ENCODE results near the gene CACFD1. TPM values are rescaled to one million over a fixed set of nuclear protein-coding genes. Genes with fewer than 3 reads are reported as not detected.

Gene CACFD1
- total and polyA plus RNA-seq, 2 of the 13 experiments (the other 11 are each of a cell fraction or from before 2014, with no cell fraction given), result 13.8 to 14.6 TPM

DNA sequence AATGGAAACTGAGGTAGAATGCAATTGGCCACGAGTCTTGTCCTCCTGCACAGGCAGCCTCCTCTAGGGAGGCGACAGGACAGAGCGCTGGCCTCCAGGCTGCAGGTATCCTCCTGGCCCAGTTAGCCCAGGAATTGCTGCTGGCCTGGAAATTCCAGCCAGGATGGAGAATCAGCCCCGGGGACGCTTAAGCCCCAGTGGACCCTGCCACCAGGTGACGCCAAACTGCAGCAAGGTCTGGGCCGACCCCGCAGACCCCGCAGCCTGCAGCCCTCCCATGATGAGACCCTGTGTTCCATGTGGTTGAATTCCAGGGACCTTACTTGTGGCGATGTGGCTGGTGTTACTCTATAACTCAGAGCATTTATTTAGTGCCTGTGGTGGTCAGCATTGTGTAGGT, 7.3 kb downstream of the CACFD1 start:
- Histone ChIP-seq H3K36me3 (replicated peaks in 1 of 2; ENCODE audit: control insufficient read depth in 1 of 2, insufficient read depth in 2 of 2, low read length in 2 of 2) (peaks cover 9 to 14% of the 10 kb centered on the region in 2 experiments; a peak in 3 of 5 replicates), H4K20me1 (ENCODE audit: insufficient read depth, low read length) (no peaks in the 10 kb centered on the region; the same call in 1 of the 2 replicates), H3K4me1 (ENCODE audit: insufficient read depth, low read length) (peaks cover 19% of the 10 kb centered on the region), H3K9ac (ENCODE audit: insufficient read depth, low read depth, low read length) (no peak overlapping the region), H3K27ac (ENCODE audit: extremely low read length, insufficient read depth, low read length) (no peak overlapping the region), H3K9me3 (ENCODE audit: low read length) (no peaks in the 10 kb centered on the region), H3K27me3 (ENCODE audit: control insufficient read depth in 1 of 2, insufficient read depth in 2 of 2, low read length in 2 of 2) (no peaks in the 10 kb centered on the region), H3K4me3 (replicated peaks in 1 of 3; ENCODE audit: insufficient read depth in 1 of 3, low read depth in 2 of 3, low read length in 3 of 3) (no peak overlapping the region), H3K4me2 (ENCODE audit: low read depth, low read length) (no peak overlapping the region), H2AFZ (ENCODE audit: low read length) (no peak overlapping the region), H3K79me2 (ENCODE audit: insufficient read depth, low read length) (peaks cover 1% of the 10 kb centered on the region)
- no TSS peak for BruUV-seq (replicated peaks)
- no peak for ATAC-seq
- ChIA-PET CTCF (ENCODE audit: low intra/inter-chr PET ratio, low total read pairs) (no interaction called here), POLR2A (no interaction called here)
- peak; percentile 27 for TF ChIP-seq RBM22 (optimal IDR thresholded peaks at IDR 0.05; ENCODE audit: low read length)
- TF ChIP-seq, protein P1, sequence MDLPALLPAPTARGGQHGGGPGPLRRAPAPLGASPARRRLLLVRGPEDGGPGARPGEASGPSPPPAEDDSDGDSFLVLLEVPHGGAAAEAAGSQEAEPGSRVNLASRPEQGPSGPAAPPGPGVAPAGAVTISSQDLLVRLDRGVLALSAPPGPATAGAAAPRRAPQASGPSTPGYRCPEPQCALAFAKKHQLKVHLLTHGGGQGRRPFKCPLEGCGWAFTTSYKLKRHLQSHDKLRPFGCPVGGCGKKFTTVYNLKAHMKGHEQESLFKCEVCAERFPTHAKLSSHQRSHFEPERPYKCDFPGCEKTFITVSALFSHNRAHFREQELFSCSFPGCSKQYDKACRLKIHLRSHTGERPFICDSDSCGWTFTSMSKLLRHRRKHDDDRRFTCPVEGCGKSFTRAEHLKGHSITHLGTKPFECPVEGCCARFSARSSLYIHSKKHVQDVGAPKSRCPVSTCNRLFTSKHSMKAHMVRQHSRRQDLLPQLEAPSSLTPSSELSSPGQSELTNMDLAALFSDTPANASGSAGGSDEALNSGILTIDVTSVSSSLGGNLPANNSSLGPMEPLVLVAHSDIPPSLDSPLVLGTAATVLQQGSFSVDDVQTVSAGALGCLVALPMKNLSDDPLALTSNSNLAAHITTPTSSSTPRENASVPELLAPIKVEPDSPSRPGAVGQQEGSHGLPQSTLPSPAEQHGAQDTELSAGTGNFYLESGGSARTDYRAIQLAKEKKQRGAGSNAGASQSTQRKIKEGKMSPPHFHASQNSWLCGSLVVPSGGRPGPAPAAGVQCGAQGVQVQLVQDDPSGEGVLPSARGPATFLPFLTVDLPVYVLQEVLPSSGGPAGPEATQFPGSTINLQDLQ (CRISPR knock-in tag; IDR thresholded peaks at IDR 0.05), result no peak
- TF ChIP-seq, protein P2, sequence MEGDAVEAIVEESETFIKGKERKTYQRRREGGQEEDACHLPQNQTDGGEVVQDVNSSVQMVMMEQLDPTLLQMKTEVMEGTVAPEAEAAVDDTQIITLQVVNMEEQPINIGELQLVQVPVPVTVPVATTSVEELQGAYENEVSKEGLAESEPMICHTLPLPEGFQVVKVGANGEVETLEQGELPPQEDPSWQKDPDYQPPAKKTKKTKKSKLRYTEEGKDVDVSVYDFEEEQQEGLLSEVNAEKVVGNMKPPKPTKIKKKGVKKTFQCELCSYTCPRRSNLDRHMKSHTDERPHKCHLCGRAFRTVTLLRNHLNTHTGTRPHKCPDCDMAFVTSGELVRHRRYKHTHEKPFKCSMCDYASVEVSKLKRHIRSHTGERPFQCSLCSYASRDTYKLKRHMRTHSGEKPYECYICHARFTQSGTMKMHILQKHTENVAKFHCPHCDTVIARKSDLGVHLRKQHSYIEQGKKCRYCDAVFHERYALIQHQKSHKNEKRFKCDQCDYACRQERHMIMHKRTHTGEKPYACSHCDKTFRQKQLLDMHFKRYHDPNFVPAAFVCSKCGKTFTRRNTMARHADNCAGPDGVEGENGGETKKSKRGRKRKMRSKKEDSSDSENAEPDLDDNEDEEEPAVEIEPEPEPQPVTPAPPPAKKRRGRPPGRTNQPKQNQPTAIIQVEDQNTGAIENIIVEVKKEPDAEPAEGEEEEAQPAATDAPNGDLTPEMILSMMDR (CRISPR knock-in tag; IDR thresholded peaks at IDR 0.05), result 0 out of 2 replicates have a peak, but pooled peaks have one; percentile 6
- 94% methylated on average over 4 of the region's 10 CpGs for WGBS (ENCODE audit: low lambda C conversion rate)
- in situ Hi-C loops (cut with HindIII; ENCODE audit: extremely low pct_ligation_motif_present, low pct_unique_long_range_greater_than_20kb), result no loop called here
- FAIRE-seq, result no peak
- intact Hi-C loops (cut with micrococcal nuclease; ENCODE audit: unreplicated experiment), result no loop called here
- no peak for DNase-seq (ENCODE audit: low spot score)

Measured in HepG2 (cell line).